Vagina (tissue), 2 donors: ENCODE measurements around the gene MAN1A1.

Experiments
- POLR2A ChIP-seq, 2 donors: fragments of 450-650 bp; IDR thresholded peaks; one replicate each; pipeline ENCODE4 v1.6.1; 2017; ENCODE audit warnings: antibody characterized with exemption in 2 of 2, mild to moderate bottlenecking in 2 of 2, moderate library complexity in 2 of 2
- POLR2AphosphoS5 ChIP-seq, 2 donors: sonication (generic); formaldehyde crosslinking; IDR thresholded peaks; one replicate each; pipeline ENCODE4 v1.9.0; 2017; ENCODE audit warnings: antibody characterized with exemption in 2 of 2, mild to moderate bottlenecking in 2 of 2, low read depth in 1 of 2; ENCODE audit not compliant: insufficient read depth in 1 of 2
- TF ChIP-seq, protein P1 (sequence below), 3 experiments: fragments of 450-650 bp in 2 of 3; fragments of 200-600 bp in 1 of 3; sonication (generic) in 1 of 3; IDR thresholded peaks; one replicate each; pipeline ENCODE4 v1.5.1; 2017 to 2019; ENCODE audit warnings: antibody characterized with exemption in 3 of 3, mild to moderate bottlenecking in 2 of 3, moderate library complexity in 2 of 3

DNA sequence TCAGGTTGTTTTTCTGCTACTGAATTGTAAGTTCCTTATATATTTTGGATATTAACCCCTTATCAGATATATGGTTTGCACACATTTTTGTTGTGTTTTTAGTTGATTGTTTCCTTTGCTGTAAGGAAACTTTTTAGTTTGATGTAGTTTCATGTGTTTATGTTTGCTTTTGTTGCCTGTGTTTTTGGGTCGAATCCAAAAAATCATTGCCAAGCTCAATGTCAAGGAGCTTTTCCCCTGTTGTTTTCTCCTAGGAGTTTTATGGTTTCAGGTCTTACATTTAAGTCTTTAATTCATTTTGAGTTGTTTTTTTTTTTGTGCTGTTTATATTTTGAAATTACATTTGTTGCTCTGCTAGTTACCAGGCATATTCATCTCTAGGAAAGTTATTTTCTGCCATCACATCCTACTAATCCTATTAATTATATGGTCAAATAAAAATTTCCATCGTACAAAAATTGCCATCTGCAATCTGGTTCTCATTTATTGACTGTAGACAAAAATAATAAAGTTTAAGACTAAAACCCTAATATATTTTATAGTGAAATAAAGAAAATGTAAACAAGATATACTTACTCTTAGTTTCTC lies 167.3 kb downstream of the MAN1A1 start:
- TF ChIP-seq, protein P1, sequence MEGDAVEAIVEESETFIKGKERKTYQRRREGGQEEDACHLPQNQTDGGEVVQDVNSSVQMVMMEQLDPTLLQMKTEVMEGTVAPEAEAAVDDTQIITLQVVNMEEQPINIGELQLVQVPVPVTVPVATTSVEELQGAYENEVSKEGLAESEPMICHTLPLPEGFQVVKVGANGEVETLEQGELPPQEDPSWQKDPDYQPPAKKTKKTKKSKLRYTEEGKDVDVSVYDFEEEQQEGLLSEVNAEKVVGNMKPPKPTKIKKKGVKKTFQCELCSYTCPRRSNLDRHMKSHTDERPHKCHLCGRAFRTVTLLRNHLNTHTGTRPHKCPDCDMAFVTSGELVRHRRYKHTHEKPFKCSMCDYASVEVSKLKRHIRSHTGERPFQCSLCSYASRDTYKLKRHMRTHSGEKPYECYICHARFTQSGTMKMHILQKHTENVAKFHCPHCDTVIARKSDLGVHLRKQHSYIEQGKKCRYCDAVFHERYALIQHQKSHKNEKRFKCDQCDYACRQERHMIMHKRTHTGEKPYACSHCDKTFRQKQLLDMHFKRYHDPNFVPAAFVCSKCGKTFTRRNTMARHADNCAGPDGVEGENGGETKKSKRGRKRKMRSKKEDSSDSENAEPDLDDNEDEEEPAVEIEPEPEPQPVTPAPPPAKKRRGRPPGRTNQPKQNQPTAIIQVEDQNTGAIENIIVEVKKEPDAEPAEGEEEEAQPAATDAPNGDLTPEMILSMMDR (IDR thresholded peaks at IDR 0.05), result no peak
- TF ChIP-seq POLR2A (IDR thresholded peaks at IDR 0.05), result no peak
- no peak for TF ChIP-seq POLR2AphosphoS5 (IDR thresholded peaks at IDR 0.05; ENCODE audit: insufficient read depth in 1 of 2, low read depth in 1 of 2)
